OCI-LY3 (cell line): ENCODE measurements around the gene TRMT112.

ENCODE experiments used
- H2AFZ ChIP-seq: fragments of 200-600, 300-600 bp; shearing (Covaris generic); 2 replicates; pipeline ENCODE4 v1.6.0; 2014; ENCODE audit warnings: antibody characterized with exemption, low read depth, low read length
- H3K27ac ChIP-seq: fragments of 200-600, 300-600 bp; sonication (generic); 2 replicates; pipeline ENCODE4 v1.5.1; 2014; ENCODE audit warnings: mild to moderate bottlenecking, low read length, moderate library complexity, mixed read lengths
- H3K27me3 ChIP-seq: fragments of 200-600, 300-600 bp; sonication (generic); 2 replicates; pipeline ENCODE4 v1.6.1; 2014; ENCODE audit warnings: low read depth, low read length, mixed read lengths
- H3K36me3 ChIP-seq: fragments of 200-600, 300-600 bp; sonication (generic); replicated peaks from 2 replicates; pipeline ENCODE3; 2014; ENCODE audit warnings: low read depth, low read length, mixed read lengths
- H3K4me1 ChIP-seq: fragments of 300-600, 200-600 bp; sonication (generic); 2 replicates; pipeline ENCODE4 v1.6.1; 2014; ENCODE audit warnings: low read length, mixed read lengths
- H3K4me2 ChIP-seq: fragments of 200-600, 300-600 bp; sonication (generic); 2 replicates; pipeline ENCODE4 v1.6.1; 2014; ENCODE audit warnings: low read length, mixed read lengths
- H3K4me3 ChIP-seq: fragments of 300-600, 200-600 bp; sonication (generic); 2 replicates; pipeline ENCODE4 v1.5.1; 2014; ENCODE audit warnings: antibody characterized with exemption, mild to moderate bottlenecking, low read length, moderate library complexity
- H3K79me2 ChIP-seq: fragments of 300-600, 200-600 bp; shearing (Covaris generic); 2 replicates; pipeline ENCODE4 v1.6.1; 2014; ENCODE audit warnings: mild to moderate bottlenecking, low read length, mixed read lengths
- H3K9ac ChIP-seq: fragments of 300-600, 200-600 bp; shearing (Covaris generic); 2 replicates; pipeline ENCODE4 v1.6.0; 2014; ENCODE audit warnings: mild to moderate bottlenecking, low read length, moderate library complexity
- H3K9me3 ChIP-seq: fragments of 200-600, 300-600 bp; shearing (Covaris generic); 2 replicates; pipeline ENCODE4 v1.6.1; 2014; ENCODE audit warnings: low read length, mixed read lengths; ENCODE audit not compliant: insufficient read depth
- H4K20me1 ChIP-seq: fragments of 200-600, 300-600 bp; sonication (generic); 2 replicates; pipeline ENCODE4 v1.6.1; 2016; ENCODE audit warnings: low read length, mixed read lengths; ENCODE audit not compliant: insufficient read depth
- CTCF ChIP-seq: fragments of 200-600, 300-600 bp; sonication (generic); IDR thresholded peaks from 2 replicates; pipeline ENCODE4 v1.5.1; 2014; ENCODE audit warnings: antibody characterized with exemption, low read length, low read depth
- EZH2phosphoT487 ChIP-seq: fragments of 200-600 bp; shearing (Covaris generic); IDR thresholded peaks from 2 replicates; pipeline ENCODE4 v1.6.1; 2018; ENCODE audit warnings: antibody characterized with exemption, mixed run types, low read depth

TRMT112 gene

GRCh38 chr11:64317325-64317960, at the start of gene TRMT112:
Gene TRMT112 (minus strand): TSS chr11:64317559. CDS start chr11:64317526, 33 bp downstream.
- H3K27me3 ChIP-seq = no peaks in the 10 kb centered on the region
- no peaks in the 10 kb centered on the region for H4K20me1 ChIP-seq
- H3K4me2 ChIP-seq = peak within 1 kb of the TSS; percentile 72
- H3K9me3 ChIP-seq = no peaks in the 10 kb centered on the region
- peak within 1 kb of the TSS; percentile 90 for H3K9ac ChIP-seq
- H3K4me1 ChIP-seq = peaks cover 14% of the 10 kb centered on the region
- H2AFZ ChIP-seq = peak within 1 kb of the TSS; percentile 52; the same call in 1 of the 2 replicates
- H3K27ac ChIP-seq = peak within 1 kb of the TSS; percentile 93
- H3K36me3 ChIP-seq = peaks cover 18% of the 10 kb centered on the region
- peak within 1 kb of the TSS; percentile 85 for H3K4me3 ChIP-seq
- H3K79me2 ChIP-seq = peaks cover 48% of the 10 kb centered on the region
- TF ChIP-seq CTCF = no peak
- no peak for TF ChIP-seq EZH2phosphoT487

- peaks cover 12% of the 10 kb centered on the region for H3K4me1 ChIP-seq
- no peaks in the 10 kb centered on the region for H3K27me3 ChIP-seq
- H3K36me3 ChIP-seq = peaks cover 52% of the 10 kb centered on the region
Measured at GRCh38 chr11:64366751-64367150, 49.4 kb upstream of the TRMT112 start.

GRCh38 chr11:64364911-64365310, 47.6 kb upstream of the TRMT112 start:
- no peak for TF ChIP-seq CTCF
- TF ChIP-seq EZH2phosphoT487 = no peak
- Histone ChIP-seq H3K27me3 (no peaks in the 10 kb centered on the region), H3K36me3 (peaks cover 50% of the 10 kb centered on the region)

More at GRCh38 chr11:64366751-64367150, 49.4 kb upstream of the TRMT112 start:
- Histone ChIP-seq H3K4me2 (no peak overlapping the region), H3K9me3 (no peaks in the 10 kb centered on the region), H3K9ac (no peak overlapping the region), H2AFZ (no peak overlapping the region), H3K27ac (no peak overlapping the region), H3K4me3 (no peak overlapping the region), H3K79me2 (no peaks in the 10 kb centered on the region), H4K20me1 (no peaks in the 10 kb centered on the region)
- TF ChIP-seq EZH2phosphoT487 (no peak), CTCF (no peak)

GRCh38 chr11:64364435-64364834, 47.1 kb upstream of the TRMT112 start:
- H3K4me2 ChIP-seq = no peak overlapping the region
- TF ChIP-seq CTCF (no peak), EZH2phosphoT487 (no peak)

More at GRCh38 chr11:64364911-64365310, 47.6 kb upstream of the TRMT112 start:
- H2AFZ ChIP-seq = no peak overlapping the region
- H3K9me3 ChIP-seq = no peaks in the 10 kb centered on the region
- no peak overlapping the region for H3K9ac ChIP-seq
- no peaks in the 10 kb centered on the region; the same call in 1 of the 2 replicates for H3K79me2 ChIP-seq
- H3K4me3 ChIP-seq = no peak overlapping the region
- H3K27ac ChIP-seq = no peak overlapping the region
- H3K4me2 ChIP-seq = no peak overlapping the region
- peaks cover 30% of the 10 kb centered on the region for H3K4me1 ChIP-seq
- H4K20me1 ChIP-seq = no peaks in the 10 kb centered on the region

More at GRCh38 chr11:64364435-64364834, 47.1 kb upstream of the TRMT112 start:
- Histone ChIP-seq H3K9ac (no peak overlapping the region), H3K36me3 (peaks cover 46% of the 10 kb centered on the region), H3K4me3 (no peak overlapping the region), H3K4me1 (peaks cover 35% of the 10 kb centered on the region), H3K9me3 (no peaks in the 10 kb centered on the region), H4K20me1 (no peaks in the 10 kb centered on the region), H2AFZ (no peak overlapping the region), H3K27me3 (no peaks in the 10 kb centered on the region), H3K27ac (no peak overlapping the region), H3K79me2 (peaks cover 5% of the 10 kb centered on the region)
